HG02885 (cell line): ENCODE measurements around the gene GAB2.
A peak's percentile ranks its signal among the peaks of the same experiment; 100 is the strongest.

Experiments
- ATAC-seq: cut with Tn5 transposase; IDR thresholded peaks from one replicate; pipeline ENCODE4 v1.9.1; 2021; ENCODE audit warnings: mild to moderate bottlenecking; ENCODE audit not compliant: unreplicated experiment, poor library complexity

The GAB2 gene

GRCh38 chr11:78402847-78403246 is 14.8 kb downstream of the GAB2 start:
- ATAC-seq = no peak

- no peak for ATAC-seq
Measured at GRCh38 chr11:78400702-78401101, 16.9 kb downstream of the GAB2 start.

GRCh38 chr11:78400116-78400515 is 17.5 kb downstream of the GAB2 start:
- no peak for ATAC-seq

GRCh38 chr11:78399136-78399535 is 18.5 kb downstream of the GAB2 start:
- ATAC-seq = no peak

- no peak for ATAC-seq
Measured at GRCh38 chr11:78398715-78399114, 18.9 kb downstream of the GAB2 start.

- peak; percentile 56 for ATAC-seq
Measured at GRCh38 chr11:78397398-78397797, 20.2 kb downstream of the GAB2 start.

- no peak for ATAC-seq
Measured at GRCh38 chr11:78395597-78395996, 22.0 kb downstream of the GAB2 start.

GRCh38 chr11:78392854-78393253 is 24.8 kb downstream of the GAB2 start:
- ATAC-seq = no peak

GRCh38 chr11:78391424-78391823 is 26.2 kb downstream of the GAB2 start:
- ATAC-seq = no peak

GRCh38 chr11:78390809-78391208 is 26.8 kb downstream of the GAB2 start:
- no peak for ATAC-seq

GRCh38 chr11:78386215-78386941 is 31.2 kb downstream of the GAB2 start:
- ATAC-seq = no peak

GRCh38 chr11:78385205-78385604 is 32.4 kb downstream of the GAB2 start:
- ATAC-seq = no peak

- ATAC-seq = no peak
Measured at GRCh38 chr11:78384231-78384630, 33.4 kb downstream of the GAB2 start.

GRCh38 chr11:78381865-78382264 is 35.8 kb downstream of the GAB2 start:
- no peak for ATAC-seq

- ATAC-seq = no peak
Measured at GRCh38 chr11:78380615-78381051, 37.0 kb downstream of the GAB2 start.

GRCh38 chr11:78379039-78379670 is 38.5 kb downstream of the GAB2 start:
- no peak for ATAC-seq

- ATAC-seq = no peak
Measured at GRCh38 chr11:78377625-78378418, 39.8 kb downstream of the GAB2 start.

- no peak for ATAC-seq
Measured at GRCh38 chr11:78376858-78377257, 40.8 kb downstream of the GAB2 start.

- no peak for ATAC-seq
Measured at GRCh38 chr11:78374917-78375316, 42.7 kb downstream of the GAB2 start.

GRCh38 chr11:78373689-78374088 is 43.9 kb downstream of the GAB2 start:
- no peak for ATAC-seq

GRCh38 chr11:78372114-78372768 is 45.4 kb downstream of the GAB2 start:
- no peak for ATAC-seq
